ENCODE results near the gene CDC42BPB. TPM values are rescaled to one million over a fixed set of nuclear protein-coding genes. Genes with fewer than 3 reads are reported as not detected.
"Not testable (repeated sequence)": the region's sequence is repeated elsewhere in the genome, so short reads cannot be mapped to it uniquely, and the experiment has no call there.

CDC42BPB gene
- total RNA-seq, 1 donor from 2014 or later = 68.9 TPM

DNA sequence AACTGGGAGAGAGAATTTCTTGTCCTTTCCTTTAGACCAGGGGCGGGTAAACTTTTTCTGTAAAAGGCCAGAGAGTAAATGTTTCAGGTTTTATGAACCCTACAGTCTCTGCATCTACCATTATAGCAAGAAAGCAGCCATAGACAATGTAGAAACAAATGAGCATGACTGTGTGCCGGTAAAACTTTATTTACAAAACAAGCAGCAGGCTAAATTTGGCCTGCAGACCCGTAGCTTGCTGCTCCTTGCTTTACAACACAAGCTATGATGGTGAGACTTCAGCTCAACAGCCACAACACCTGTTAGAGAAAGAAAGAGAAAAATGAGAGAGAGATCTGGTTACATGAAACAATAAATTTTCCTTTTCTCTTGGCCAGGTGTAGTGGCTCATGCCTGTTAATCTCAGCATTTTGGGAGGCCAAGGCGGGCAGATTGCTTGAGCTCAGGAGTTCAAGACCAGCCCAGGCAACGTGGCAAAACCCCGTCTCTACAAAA lies 4.2 kb upstream of the CDC42BPB start:
- intact Hi-C loops (cut with DNase I) = no loop called here
- no peak for DNase-seq (ENCODE audit: missing footprints)
- no peak for ATAC-seq

DNA sequence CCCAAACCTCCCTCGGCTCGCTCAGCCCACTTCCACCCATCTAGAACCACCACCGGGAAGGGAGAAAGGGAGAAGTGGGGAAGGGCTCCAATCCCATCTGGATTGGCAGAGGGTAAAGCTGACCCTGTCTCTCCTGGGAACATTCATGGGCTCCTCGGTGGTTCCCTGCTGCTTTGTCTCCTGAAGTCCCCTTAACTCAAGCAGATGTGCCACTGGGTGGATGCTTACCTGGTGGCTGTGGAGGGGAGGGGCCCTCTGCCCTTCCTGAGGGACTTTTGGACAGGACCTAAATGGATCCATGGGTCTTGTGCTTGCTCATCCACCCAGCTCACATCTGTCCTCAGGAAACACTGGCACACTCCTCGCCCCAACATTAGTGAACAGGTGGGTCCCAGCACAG lies 2.2 kb upstream of the CDC42BPB start:
- ATAC-seq = no peak

DNA sequence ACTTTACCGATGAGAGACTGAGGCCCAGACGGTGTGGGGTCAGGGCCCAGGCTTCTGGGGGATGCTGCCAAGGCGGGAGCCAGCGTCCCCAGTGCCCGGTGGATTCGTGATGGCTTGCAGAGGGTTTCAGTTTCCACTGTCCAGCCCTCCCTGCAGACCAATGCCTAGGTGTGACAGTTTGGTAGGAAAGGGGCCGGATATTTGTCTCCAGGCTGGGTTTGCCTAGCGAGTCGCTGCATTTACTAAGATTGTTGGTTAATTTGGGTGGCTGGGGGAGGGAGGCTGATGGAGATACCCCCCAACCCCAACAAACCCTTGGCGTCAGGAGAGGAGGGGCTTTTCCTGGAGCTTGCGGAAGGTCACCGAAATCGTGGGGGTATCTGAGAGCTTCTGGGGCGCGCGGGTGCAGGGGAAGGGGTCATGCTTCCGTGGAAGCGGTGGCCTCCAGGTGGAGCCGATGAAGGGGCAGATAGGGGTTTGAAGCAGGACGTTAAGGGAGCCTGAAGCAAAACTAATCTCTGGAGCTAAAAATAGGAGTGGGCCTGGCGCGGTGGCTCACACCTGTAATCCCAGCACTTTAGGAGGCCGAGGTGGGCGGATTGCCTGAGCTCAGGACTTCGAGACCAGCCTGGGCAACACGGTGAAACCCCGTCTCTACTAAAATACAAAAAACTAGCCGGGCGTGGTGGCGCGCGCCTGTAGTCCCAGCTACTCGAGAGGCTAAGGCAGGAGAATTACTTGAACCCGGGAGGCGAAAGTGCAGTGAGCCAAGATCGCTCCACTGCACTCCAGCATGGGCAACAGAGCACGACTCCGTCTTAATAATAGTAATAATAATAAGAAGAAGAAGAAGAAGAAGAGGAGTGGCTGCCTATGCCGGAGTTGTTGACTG lies 1.1 kb upstream of the CDC42BPB start:
- DNase-seq (ENCODE audit: missing footprints) = no peak
- intact Hi-C loops (cut with DNase I) = loop anchor here (5.0 kb wide), 1 partner anchor 51 kb away; no protein-coding TSS in a partner anchor
- ATAC-seq = peak; percentile 29

More for the DNA sequence above, 2.2 kb upstream of the CDC42BPB start:
- intact Hi-C loops (cut with DNase I) = loop anchor here (5.0 kb wide), 1 partner anchor 52 kb away; no protein-coding TSS in a partner anchor
- no peak for DNase-seq (ENCODE audit: missing footprints)

DNA sequence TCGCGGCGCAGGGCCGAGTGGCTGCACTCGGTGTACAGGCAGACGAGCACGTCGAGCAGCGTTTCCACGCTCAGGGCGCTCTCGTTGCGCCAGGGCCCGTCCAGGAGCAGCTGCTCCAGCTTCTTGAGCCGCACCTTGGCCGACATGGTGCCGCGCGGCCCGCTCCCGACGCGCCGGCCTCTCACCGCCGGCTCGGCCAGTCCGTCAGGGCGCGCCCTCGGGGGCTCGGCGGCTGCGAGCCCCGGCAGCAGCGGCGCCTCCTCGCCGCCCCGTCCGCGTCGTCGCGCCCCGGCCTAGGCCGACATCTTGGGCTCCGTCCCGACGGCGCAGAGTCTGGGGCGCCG lies 349 bp downstream of the CDC42BPB start:
- intact Hi-C loops (cut with DNase I) = loop anchor here (5.0 kb wide), 1 partner anchor 50 kb away; no protein-coding TSS in a partner anchor
- peak; percentile 0 for ATAC-seq

DNA sequence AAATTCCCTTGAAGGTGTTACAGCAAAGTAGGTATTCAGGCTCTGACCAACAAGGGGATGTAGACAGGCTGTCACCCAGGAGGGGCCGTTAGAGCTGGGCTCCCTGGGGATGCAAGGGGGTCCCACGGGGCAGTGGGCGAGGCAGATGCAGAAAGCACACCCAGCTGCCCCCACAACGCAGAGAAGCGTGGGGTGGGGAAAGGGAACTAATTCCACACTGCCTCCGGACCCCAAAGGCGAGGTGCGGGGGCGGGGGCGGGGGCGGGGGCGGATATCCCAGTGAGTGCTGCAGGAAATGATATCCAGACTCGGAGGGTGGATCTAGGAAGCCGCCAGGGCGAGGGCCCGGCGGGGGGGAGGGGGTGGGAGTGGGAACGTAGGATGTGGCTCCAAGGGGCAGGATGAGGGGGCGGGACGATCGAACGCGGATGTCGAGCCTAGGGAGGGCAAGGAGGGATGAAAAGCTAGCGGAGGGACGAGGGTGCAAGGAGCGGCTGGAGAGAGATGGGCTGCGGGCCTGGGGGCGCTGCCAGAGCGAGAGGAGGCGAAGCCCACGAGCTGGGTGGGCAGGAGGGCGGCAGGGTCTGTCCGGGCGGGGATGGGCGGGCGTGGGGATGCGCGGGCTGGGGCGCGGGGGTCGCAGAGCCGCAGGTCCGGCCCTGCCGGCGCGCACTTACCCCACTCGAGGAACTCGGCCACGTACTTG lies 874 bp downstream of the CDC42BPB start:
- peak; percentile 79 for DNase-seq (ENCODE audit: missing footprints)
- intact Hi-C loops (cut with DNase I) = loop anchor here (5.0 kb wide), 1 partner anchor 49 kb away; no protein-coding TSS in a partner anchor
- ATAC-seq = no peak

More for the DNA sequence above, 349 bp downstream of the CDC42BPB start:
- DNase-seq (ENCODE audit: missing footprints) = no peak

DNA sequence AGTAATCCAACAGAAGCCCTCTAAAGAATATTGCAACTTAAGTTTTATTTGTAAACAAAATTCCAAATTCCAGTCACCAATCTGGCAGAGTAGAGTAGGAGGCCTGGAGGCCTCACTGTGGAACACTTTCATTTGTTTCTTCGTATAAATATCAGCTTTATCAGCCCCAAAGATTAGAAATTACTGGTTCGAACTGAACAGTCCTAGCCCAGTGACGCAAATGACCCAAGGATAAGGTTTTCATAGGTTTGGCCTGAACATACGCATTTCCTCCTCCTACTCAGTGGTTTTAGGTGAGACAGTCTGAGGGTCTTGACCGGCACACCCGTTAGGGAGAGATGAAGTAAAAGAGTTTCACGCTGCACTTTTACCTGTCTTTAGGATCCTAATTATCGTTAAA lies 1.7 kb downstream of the CDC42BPB start:
- no peak for DNase-seq (ENCODE audit: missing footprints)
- ATAC-seq = no peak
- intact Hi-C loops (cut with DNase I) = loop anchor here (5.0 kb wide), 1 partner anchor 48 kb away; no protein-coding TSS in a partner anchor

DNA sequence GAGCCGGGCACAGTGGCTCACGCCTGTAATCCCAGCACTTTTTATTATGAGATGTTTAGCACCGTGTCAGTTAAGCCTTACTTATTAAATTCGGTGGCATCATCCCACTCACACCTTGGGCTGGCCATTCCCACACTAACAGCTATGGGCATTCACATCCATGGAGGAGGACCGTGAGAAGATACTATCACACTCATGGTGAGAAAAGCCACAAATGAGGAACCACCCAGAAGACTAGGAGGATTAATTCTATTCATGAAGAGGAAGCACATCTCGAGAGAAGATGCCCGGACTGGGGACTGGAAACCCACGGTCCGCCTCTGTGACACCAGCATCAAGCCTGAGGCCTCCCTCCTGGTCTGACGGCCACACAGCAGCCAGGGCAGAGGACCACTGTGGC lies 4.9 kb downstream of the CDC42BPB start:
- ATAC-seq = no peak
- intact Hi-C loops (cut with DNase I) = no loop called here
- no peak for DNase-seq (ENCODE audit: missing footprints)

DNA sequence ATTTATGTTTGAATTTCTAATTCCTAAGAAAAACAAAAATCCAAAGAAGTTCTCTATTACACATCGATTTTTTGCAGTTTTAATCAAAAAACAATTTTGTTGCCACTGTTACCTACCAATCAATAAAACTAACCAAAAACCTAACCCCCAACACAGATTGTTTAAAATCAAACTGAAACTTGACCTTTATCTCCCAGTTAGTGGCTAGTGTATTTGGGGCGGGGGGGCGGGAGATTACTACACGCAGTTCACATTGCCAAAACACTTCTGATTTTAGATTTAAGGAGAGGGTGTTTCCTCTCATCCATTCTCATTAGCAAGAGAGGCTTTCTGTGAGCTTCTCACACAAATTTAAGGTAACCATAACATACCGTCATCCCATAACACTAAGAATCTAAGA lies 6.4 kb downstream of the CDC42BPB start:
- intact Hi-C loops (cut with DNase I) = no loop called here
- DNase-seq (ENCODE audit: missing footprints) (no peak), ATAC-seq (no peak)

DNA sequence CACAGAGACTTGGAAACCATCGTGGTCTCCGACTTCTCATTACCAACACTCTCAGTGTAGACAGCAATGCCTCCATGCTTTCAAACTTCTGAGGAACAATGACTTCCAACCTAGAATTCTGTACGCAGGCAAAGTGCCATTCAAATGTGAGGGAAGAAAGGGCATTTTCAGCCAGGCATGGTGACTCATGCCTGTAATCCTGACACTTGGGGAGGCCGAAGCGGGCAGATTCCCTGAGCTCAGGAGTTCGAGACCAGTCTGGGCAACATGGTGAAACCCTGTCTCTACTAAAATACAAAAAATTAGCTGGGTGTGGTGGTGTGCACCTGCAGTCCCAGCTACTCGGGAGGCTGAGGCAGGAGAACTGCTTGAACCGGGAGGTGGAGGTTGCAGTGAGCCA lies 9.9 kb downstream of the CDC42BPB start:
- ATAC-seq; DNase-seq (ENCODE audit: missing footprints); intact Hi-C loops (cut with DNase I): not testable (repeated sequence)

DNA sequence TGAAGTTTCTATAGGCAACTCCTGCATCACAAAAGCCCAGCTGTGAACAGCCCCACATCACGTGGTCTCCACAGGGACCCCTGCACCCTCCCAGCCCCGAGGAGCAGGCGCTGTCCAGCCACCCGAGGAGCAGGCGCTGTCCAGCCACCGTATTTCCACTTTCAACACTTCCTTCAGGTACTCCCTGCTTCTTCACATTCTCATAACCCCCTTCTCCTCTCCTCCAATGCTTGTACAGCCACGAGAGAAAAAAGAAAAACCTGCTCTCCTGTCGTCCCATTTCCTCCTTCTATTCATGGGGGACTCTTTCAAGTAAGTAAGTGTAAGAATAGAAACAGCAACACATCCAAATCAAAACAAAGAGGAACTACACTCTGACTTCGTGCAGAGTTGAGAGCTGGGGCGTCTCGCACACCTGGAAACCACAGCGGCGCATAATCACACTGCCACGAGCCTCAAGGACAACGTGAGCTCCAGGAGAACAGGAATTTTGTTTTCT lies 11.9 kb downstream of the CDC42BPB start:
- ATAC-seq (no peak), DNase-seq (ENCODE audit: missing footprints) (no peak)
- intact Hi-C loops (cut with DNase I) = no loop called here

DNA sequence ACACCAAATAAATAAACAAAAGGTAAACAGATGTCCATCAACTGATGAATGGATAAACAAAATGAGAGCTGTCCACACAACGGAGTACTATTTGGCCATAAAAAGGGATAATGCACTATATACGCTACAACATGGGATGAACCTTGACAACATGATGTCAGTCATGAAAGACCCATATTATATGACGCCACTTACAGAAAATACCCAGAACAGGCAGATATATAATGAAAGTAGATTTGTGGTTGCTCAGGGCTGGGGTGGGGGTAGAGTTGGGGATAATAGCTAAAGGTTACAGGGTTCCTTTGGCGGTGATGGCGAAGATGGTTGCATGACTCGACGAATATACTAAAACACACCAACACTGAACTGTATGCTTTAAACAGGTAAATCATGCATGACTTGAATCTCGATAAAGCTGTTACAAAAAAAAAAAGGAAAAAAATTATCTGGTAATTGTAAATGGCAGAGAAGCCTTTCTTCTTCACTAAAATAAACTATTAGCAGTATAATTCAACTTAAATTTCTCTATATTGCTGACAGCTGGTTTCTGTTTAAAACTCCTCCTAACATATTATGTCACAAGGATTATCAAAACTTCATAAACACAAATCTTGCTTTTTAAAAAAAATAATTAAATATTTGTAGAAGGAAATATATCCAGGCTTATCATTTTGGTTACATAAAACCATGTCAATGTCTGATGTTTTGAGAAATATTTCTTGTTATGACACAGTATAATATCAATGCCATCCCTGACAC lies 13.9 kb downstream of the CDC42BPB start:
- intact Hi-C loops (cut with DNase I) = no loop called here
- DNase-seq (ENCODE audit: missing footprints) (no peak), ATAC-seq (no peak)

DNA sequence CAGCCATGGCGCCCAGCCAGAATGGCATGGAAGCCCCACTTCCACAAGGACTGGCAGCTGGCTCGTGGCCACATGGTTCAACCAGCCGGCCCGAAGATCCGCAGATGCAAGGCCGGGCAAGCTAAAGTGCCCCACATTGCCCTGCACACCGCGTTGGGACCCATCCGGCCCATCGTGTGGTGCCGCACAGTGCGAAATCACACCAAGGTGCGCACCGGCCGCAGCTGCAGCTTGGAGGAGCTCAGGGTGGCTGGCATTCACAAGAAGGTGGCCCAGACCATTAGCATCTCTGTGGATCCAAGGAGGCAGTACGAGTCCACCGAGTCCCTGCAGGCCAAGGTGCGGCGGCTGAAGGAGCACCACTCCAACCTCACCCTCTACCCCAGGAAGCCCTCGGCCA lies 15.9 kb downstream of the CDC42BPB start:
- intact Hi-C loops (cut with DNase I) = no loop called here
- DNase-seq (ENCODE audit: missing footprints) (no peak), ATAC-seq (no peak)

DNA sequence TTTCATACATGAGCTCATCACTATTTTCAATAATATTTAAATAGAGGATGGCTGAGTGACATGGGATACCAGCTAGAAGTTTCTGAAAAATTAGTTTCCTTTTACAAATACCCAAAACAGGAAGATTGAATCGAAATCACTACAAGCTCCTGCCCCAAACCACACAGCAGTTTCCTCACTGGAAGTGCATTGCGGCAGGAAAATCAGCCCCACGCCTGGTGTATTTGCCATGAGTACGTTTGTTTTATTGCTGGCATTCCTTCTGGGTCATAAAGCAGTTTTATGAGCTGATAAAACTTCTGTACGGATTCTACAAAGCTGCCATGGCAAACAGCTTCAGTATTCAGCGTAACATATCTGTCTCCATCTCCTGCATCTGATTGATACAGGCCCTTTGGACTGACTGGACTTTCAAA lies 23.7 kb downstream of the CDC42BPB start:
- DNase-seq (ENCODE audit: missing footprints) (no peak), ATAC-seq (no peak)
- intact Hi-C loops (cut with DNase I) = no loop called here

DNA sequence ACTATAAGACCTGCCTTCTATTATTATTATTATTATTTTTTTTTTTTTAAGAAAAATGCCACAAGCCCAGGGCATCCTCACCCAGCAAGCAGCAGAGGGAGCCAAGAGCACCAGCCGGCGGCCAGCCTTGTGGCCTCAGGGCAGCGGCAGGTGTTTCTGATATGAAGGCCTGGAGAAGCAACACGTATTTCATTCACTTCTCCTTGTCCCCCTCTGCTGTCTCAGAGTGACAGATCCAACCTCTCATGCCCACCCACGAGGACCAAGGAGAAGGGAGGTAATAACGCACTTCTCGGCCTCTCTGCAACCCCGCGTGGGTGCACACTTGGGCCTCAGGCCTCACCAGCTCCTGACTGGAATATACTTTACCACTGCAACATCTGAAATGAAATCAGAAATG lies 25.4 kb downstream of the CDC42BPB start:
- ATAC-seq = no peak
- no peak for DNase-seq (ENCODE audit: missing footprints)
- intact Hi-C loops (cut with DNase I) = no loop called here

DNA sequence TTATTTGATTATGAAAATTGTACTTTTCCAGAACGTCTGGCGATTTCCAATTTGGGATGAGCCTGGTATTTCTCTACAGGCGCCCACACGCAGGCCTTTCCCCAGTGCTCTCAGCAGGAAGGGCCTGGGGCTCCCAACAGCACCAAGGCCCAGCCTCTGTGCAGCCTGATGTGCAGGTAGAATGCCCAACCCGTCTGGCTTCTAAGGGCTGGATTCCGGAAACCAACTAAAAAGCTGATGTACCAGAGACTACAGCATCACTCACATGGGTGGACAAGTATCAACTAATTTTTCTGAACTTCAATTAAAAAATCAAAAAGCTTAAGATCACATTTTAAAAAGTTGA lies 25.8 kb downstream of the CDC42BPB start:
- intact Hi-C loops (cut with DNase I) = no loop called here
- DNase-seq (ENCODE audit: missing footprints) = no peak

DNA sequence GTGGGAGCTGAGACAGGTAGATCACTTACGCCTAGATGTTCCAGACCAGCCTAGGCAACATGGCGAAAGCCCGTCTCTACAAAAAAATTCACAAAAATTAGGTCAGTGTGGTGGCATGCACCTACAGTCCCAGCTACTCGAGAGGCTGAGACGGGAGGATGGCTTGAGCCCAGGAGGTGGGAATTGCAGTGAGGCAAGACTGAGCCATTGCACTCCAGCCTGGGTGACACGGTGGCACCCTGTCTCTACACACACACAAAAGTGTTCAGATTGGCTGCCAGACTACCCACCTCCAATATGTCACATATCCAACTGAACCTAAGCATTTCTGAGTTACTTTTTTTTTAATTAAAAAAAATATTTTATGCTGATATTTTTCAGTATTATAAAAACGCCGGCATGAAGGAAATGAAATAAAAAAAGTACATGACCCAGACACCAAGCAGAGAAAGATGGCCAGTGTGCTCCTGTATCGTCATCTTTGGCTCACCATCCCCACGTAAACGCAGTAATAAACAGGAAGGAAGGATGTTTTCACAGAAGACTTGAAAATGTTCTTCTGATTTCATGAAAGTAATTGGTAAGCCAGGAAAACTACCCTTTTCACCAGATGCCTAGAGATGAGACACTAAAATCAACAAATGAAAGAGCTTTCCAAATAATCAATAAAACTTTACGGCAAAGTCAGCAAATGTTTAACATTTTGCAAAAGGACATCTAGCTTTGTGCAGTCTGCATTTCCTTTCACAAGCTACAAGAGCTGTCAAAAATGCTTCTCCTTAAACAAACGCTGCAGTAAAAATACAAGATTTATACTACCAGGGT lies 26.4 kb downstream of the CDC42BPB start:
- intact Hi-C loops (cut with DNase I) = no loop called here
- no peak for ATAC-seq
- DNase-seq (ENCODE audit: missing footprints) = no peak

More for the DNA sequence above, 25.8 kb downstream of the CDC42BPB start:
- no peak for ATAC-seq

DNA sequence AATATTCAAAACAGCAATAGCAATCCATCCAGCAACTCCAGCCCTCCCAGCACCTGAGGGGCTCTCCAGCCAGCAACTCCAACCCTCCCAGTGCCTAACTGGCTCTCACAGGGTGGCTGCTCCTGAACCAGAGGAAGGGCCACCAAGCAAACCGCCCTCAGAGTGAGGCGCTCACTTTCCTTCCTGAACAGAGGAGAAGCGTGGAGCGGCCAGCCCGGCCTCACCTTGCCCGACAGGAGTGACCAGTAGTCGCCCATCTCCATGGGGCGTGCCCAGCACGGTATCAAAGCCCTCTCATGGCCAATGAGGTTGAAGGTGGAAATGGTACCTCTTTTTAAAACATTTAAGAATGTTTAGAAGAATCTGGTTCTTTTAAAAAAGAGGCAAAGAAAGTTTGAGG lies 27.4 kb downstream of the CDC42BPB start:
- DNase-seq (ENCODE audit: missing footprints) = no peak

DNA sequence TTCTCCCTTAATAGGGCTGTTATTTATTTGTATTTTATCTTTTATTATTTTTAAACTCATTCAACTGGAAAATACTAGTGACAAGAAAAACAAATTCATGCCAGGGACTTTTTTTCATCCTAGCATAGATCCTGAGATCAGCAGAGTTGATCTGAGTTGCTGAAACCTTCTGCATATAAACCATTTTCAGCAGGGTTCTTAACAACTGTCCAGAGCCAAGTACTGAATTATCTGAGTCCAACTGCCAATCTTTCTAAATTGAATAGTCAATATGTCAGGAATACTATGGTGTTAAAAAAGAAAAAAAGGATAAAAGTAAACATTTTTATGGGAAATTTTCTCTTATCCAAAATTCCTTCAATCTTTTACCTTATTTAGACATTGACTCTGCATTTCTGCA lies 28.6 kb downstream of the CDC42BPB start:
- ATAC-seq (no peak), DNase-seq (ENCODE audit: missing footprints) (no peak)
- intact Hi-C loops (cut with DNase I) = no loop called here

More for the DNA sequence above, 27.4 kb downstream of the CDC42BPB start:
- intact Hi-C loops (cut with DNase I) = no loop called here
- ATAC-seq = no peak
